Measurements from ENCODE around the gene ATAD3A. TPM values are rescaled to one million over a fixed set of nuclear protein-coding genes. Genes with fewer than 3 reads are reported as not detected.
"Not testable (repeated sequence)": the region's sequence is repeated elsewhere in the genome, so short reads cannot be mapped to it uniquely, and the experiment has no call there.

ATAD3A gene
- polyA plus RNA-seq, 1 donor from 2014 or later = 30.3 TPM

GRCh38 chr1:1482856-1483255 is 29.1 kb upstream of the ATAD3A start:
- TF ChIP-seq EP300 (conservative IDR thresholded peaks at IDR 0.05; ENCODE audit: poor library complexity, severe bottlenecking) (no peak), RAD21 (conservative IDR thresholded peaks at IDR 0.05) (no peak), SMC3 (conservative IDR thresholded peaks at IDR 0.05; ENCODE audit: poor library complexity) (no peak), TAF1 (IDR thresholded peaks at IDR 0.05; ENCODE audit: low read depth) (no peak), MXI1 (conservative IDR thresholded peaks at IDR 0.05; ENCODE audit: poor library complexity, severe bottlenecking) (no peak), CTCF (IDR thresholded peaks at IDR 0.05; ENCODE audit: poor library complexity, severe bottlenecking) (no peak), POLR2AphosphoS5 (IDR thresholded peaks at IDR 0.05) (no peak), EZH2 (IDR thresholded peaks at IDR 0.05; ENCODE audit: borderline replicate concordance, insufficient read depth, low read length, poor library complexity, severe bottlenecking) (no peak), REST (IDR thresholded peaks at IDR 0.05; ENCODE audit: borderline replicate concordance) (no peak)
- no peak overlapping the region for H3K4me3 ChIP-seq (ENCODE audit: low read length)
- H3K36me3 ChIP-seq (ENCODE audit: insufficient read depth, low read length) = no peaks in the 10 kb centered on the region
- H4K20me1 ChIP-seq (ENCODE audit: insufficient read depth) = no peaks in the 10 kb centered on the region
- H3K27me3 ChIP-seq (ENCODE audit: insufficient read depth, low read depth, low read length) = no peaks in the 10 kb centered on the region
- H2AFZ ChIP-seq (ENCODE audit: low read depth, low read length) = no peak overlapping the region
- H3K27ac ChIP-seq (ENCODE audit: low read length) = no peak overlapping the region
- H3K9me3 ChIP-seq (ENCODE audit: low read length) = no peaks in the 10 kb centered on the region
- H3F3A ChIP-seq (ENCODE audit: insufficient read depth, low read length, poor library complexity, severe bottlenecking) = no peaks in the 10 kb centered on the region
- H3K4me2 ChIP-seq (ENCODE audit: low read length) = no peak overlapping the region
- H3K79me2 ChIP-seq (replicated peaks; ENCODE audit: insufficient read depth, low read length) = no peaks in the 10 kb centered on the region
- H3K9me2 ChIP-seq (ENCODE audit: insufficient read depth, low read length) = no peaks in the 10 kb centered on the region
- H3K9ac ChIP-seq (ENCODE audit: low read length) = no peak overlapping the region

- TF ChIP-seq EZH2 (IDR thresholded peaks at IDR 0.05; ENCODE audit: borderline replicate concordance, insufficient read depth, low read length, poor library complexity, severe bottlenecking) = no peak
- TF ChIP-seq SMC3 (conservative IDR thresholded peaks at IDR 0.05; ENCODE audit: poor library complexity) = no peak
- no peak for TF ChIP-seq RAD21 (conservative IDR thresholded peaks at IDR 0.05)
- Histone ChIP-seq H3K9me3 (ENCODE audit: low read length) (no peaks in the 10 kb centered on the region), H3K9me2 (ENCODE audit: insufficient read depth, low read length) (no peaks in the 10 kb centered on the region), H3K79me2 (replicated peaks; ENCODE audit: insufficient read depth, low read length) (no peaks in the 10 kb centered on the region), H3K27me3 (ENCODE audit: insufficient read depth, low read depth, low read length) (no peaks in the 10 kb centered on the region), H4K20me1 (ENCODE audit: insufficient read depth) (no peaks in the 10 kb centered on the region), H3K36me3 (ENCODE audit: insufficient read depth, low read length) (no peaks in the 10 kb centered on the region), H3K4me3 (ENCODE audit: low read length) (no peak overlapping the region), H2AFZ (ENCODE audit: low read depth, low read length) (no peak overlapping the region), H3K9ac (ENCODE audit: low read length) (no peak overlapping the region), H3K27ac (ENCODE audit: low read length) (no peak overlapping the region), H3F3A (ENCODE audit: insufficient read depth, low read length, poor library complexity, severe bottlenecking) (no peaks in the 10 kb centered on the region), H3K4me2 (ENCODE audit: low read length) (no peak overlapping the region)
Observed at GRCh38 chr1:1483714-1484113, 28.2 kb upstream of the ATAD3A start.

- not testable (repeated sequence) for H4K20me1 ChIP-seq (ENCODE audit: insufficient read depth); H3K9me2 ChIP-seq (ENCODE audit: insufficient read depth, low read length); H3K4me2 ChIP-seq (ENCODE audit: low read length); H3K27me3 ChIP-seq (ENCODE audit: insufficient read depth, low read depth, low read length); H3K9me3 ChIP-seq (ENCODE audit: low read length); H3K79me2 ChIP-seq (replicated peaks; ENCODE audit: insufficient read depth, low read length); H3K36me3 ChIP-seq (ENCODE audit: insufficient read depth, low read length); H3K27ac ChIP-seq (ENCODE audit: low read length); H2AFZ ChIP-seq (ENCODE audit: low read depth, low read length); H3F3A ChIP-seq (ENCODE audit: insufficient read depth, low read length, poor library complexity, severe bottlenecking); H3K9ac ChIP-seq (ENCODE audit: low read length); H3K4me3 ChIP-seq (ENCODE audit: low read length)
Observed at GRCh38 chr1:1484976-1485750, 26.8 kb upstream of the ATAD3A start.

GRCh38 chr1:1485755-1486317 is 26.1 kb upstream of the ATAD3A start:
- H3K9ac ChIP-seq (ENCODE audit: low read length); H4K20me1 ChIP-seq (ENCODE audit: insufficient read depth); H3K27ac ChIP-seq (ENCODE audit: low read length); H3K9me2 ChIP-seq (ENCODE audit: insufficient read depth, low read length); H3K36me3 ChIP-seq (ENCODE audit: insufficient read depth, low read length); H2AFZ ChIP-seq (ENCODE audit: low read depth, low read length); H3K27me3 ChIP-seq (ENCODE audit: insufficient read depth, low read depth, low read length); H3K4me3 ChIP-seq (ENCODE audit: low read length); H3K79me2 ChIP-seq (replicated peaks; ENCODE audit: insufficient read depth, low read length); H3K4me2 ChIP-seq (ENCODE audit: low read length); H3K9me3 ChIP-seq (ENCODE audit: low read length); H3F3A ChIP-seq (ENCODE audit: insufficient read depth, low read length, poor library complexity, severe bottlenecking): not testable (repeated sequence)
